DND-41 (cell line): ENCODE data around the gene LRFN2.

Experiments
- ATAC-seq: fragments of 200-7000 bp; cut with Tn5 transposase; 3 replicates; pipeline ENCODE4 v1.9.1; 2021; ENCODE audit warnings: low read depth; ENCODE audit not compliant: insufficient read depth
- DNase-seq: peaks from one replicate; pipeline ENCODE4 v3.0.0-alpha.2; 2020
- H2AFZ ChIP-seq: 2 replicates; pipeline ENCODE4 v1.6.0; 2012; ENCODE audit warnings: low read depth, low read length
- H3K27ac ChIP-seq: 2 replicates; pipeline ENCODE4 v1.5.1; 2012; ENCODE audit warnings: low read length, inconsistent platforms
- H3K27me3 ChIP-seq: fragments of 200-600 bp; sonication (generic); 2 replicates; pipeline ENCODE4 v1.6.0; 2012; ENCODE audit warnings: low read length, mild to moderate bottlenecking, inconsistent platforms; ENCODE audit not compliant: insufficient read depth, poor library complexity
- H3K36me3 ChIP-seq: 2 replicates; pipeline ENCODE4 v1.5.1; 2012; ENCODE audit warnings: low read length, inconsistent platforms; ENCODE audit not compliant: insufficient read depth
- H3K4me1 ChIP-seq: 2 replicates; pipeline ENCODE4 v1.5.1; 2012; ENCODE audit warnings: mild to moderate bottlenecking, low read length; ENCODE audit not compliant: insufficient read depth
- H3K4me2 ChIP-seq: 2 replicates; pipeline ENCODE4 v1.6.0; 2012; ENCODE audit warnings: mild to moderate bottlenecking, moderate library complexity, low read length, inconsistent platforms; ENCODE audit not compliant: insufficient read depth
- H3K4me3 ChIP-seq, 2 experiments: fragments of 200-600 bp in 1 of 2; shearing (Covaris generic) in 1 of 2; 2 replicates each; pipeline ENCODE4 v1.5.1; 2012 to 2016; ENCODE audit warnings: inconsistent platforms in 2 of 2, low read length in 2 of 2, mild to moderate bottlenecking in 2 of 2, low read depth in 1 of 2, moderate library complexity in 1 of 2
- H3K79me2 ChIP-seq: 2 replicates; pipeline ENCODE4 v1.6.0; 2012; ENCODE audit warnings: low read length, inconsistent platforms; ENCODE audit not compliant: insufficient read depth
- H3K9ac ChIP-seq: 2 replicates; pipeline ENCODE4 v1.6.0; 2012; ENCODE audit warnings: low read depth, mild to moderate bottlenecking, inconsistent platforms, low read length, moderate library complexity
- H3K9me3 ChIP-seq: 2 replicates; pipeline ENCODE4 v1.5.1; 2012; ENCODE audit warnings: low read length, moderate library complexity, mild to moderate bottlenecking, inconsistent platforms; ENCODE audit not compliant: insufficient read depth, severe bottlenecking
- H4K20me1 ChIP-seq: 2 replicates; pipeline ENCODE4 v1.6.0; 2012; ENCODE audit warnings: low read length; ENCODE audit not compliant: insufficient read depth
- EZH2 ChIP-seq: IDR thresholded peaks from 3 replicates; pipeline ENCODE4 v1.6.1; 2012; ENCODE audit warnings: borderline replicate concordance, low read depth, mild to moderate bottlenecking, moderate library complexity, low read length, inconsistent platforms; ENCODE audit not compliant: severe bottlenecking
- TF ChIP-seq, protein P1 (sequence below): IDR thresholded peaks from 2 replicates; pipeline ENCODE4 v1.5.1; 2012; ENCODE audit warnings: borderline replicate concordance, low read length, moderate library complexity, mild to moderate bottlenecking; ENCODE audit not compliant: poor library complexity, severe bottlenecking; ENCODE audit errors: extremely low read depth

The LRFN2 gene

DNA sequence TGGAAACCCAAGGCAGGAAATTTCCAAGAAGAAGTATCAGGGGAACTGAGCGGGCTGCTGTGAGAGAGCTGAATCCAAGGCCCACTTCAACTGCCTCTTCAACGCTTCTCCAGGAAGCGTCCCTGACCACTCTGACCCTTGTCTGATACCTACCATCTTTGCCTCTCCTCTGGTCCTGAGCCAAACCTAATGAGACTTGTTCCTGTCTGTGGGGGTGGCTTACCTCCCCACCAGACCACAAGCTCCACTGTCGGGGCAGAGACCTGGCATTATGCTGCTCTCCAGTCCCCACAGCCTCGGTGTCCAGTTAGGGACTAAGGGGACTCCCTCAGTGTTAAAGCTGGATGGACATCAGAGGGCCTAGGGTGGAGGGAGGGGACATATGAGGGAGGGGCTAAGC is 49.7 kb downstream of the LRFN2 start:
- Histone ChIP-seq H3K9ac (no peak overlapping the region), H3K27me3 (no peaks in the 10 kb centered on the region), H3K36me3 (no peaks in the 10 kb centered on the region), H3K79me2 (no peaks in the 10 kb centered on the region), H3K9me3 (no peaks in the 10 kb centered on the region), H3K4me3 (no peak overlapping the region), H3K27ac (no peak overlapping the region), H3K4me2 (no peak overlapping the region), H4K20me1 (no peaks in the 10 kb centered on the region), H2AFZ (no peak overlapping the region), H3K4me1 (no peaks in the 10 kb centered on the region)
- no peak for TF ChIP-seq EZH2
- ATAC-seq: no peak
- no peak for DNase-seq

- no peak overlapping the region for H3K4me3 ChIP-seq
- H3K4me2 ChIP-seq: no peak overlapping the region
- no peaks in the 10 kb centered on the region for H4K20me1 ChIP-seq
- H3K27ac ChIP-seq: no peak overlapping the region
- no peaks in the 10 kb centered on the region for H3K4me1 ChIP-seq
- DNase-seq (no peak), ATAC-seq (0 out of 3 replicates have a peak, but pooled peaks have one; percentile 51)
- H2AFZ ChIP-seq: no peak overlapping the region
- no peaks in the 10 kb centered on the region for H3K79me2 ChIP-seq
- H3K27me3 ChIP-seq: no peaks in the 10 kb centered on the region
- no peaks in the 10 kb centered on the region for H3K9me3 ChIP-seq
- no peaks in the 10 kb centered on the region for H3K36me3 ChIP-seq
- TF ChIP-seq EZH2: no peak
- TF ChIP-seq, protein P1, sequence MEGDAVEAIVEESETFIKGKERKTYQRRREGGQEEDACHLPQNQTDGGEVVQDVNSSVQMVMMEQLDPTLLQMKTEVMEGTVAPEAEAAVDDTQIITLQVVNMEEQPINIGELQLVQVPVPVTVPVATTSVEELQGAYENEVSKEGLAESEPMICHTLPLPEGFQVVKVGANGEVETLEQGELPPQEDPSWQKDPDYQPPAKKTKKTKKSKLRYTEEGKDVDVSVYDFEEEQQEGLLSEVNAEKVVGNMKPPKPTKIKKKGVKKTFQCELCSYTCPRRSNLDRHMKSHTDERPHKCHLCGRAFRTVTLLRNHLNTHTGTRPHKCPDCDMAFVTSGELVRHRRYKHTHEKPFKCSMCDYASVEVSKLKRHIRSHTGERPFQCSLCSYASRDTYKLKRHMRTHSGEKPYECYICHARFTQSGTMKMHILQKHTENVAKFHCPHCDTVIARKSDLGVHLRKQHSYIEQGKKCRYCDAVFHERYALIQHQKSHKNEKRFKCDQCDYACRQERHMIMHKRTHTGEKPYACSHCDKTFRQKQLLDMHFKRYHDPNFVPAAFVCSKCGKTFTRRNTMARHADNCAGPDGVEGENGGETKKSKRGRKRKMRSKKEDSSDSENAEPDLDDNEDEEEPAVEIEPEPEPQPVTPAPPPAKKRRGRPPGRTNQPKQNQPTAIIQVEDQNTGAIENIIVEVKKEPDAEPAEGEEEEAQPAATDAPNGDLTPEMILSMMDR: peak; percentile 28
- no peak overlapping the region for H3K9ac ChIP-seq
Measured at GRCh38 chr6:40536442-40536841, 50.7 kb downstream of the LRFN2 start.

DNA sequence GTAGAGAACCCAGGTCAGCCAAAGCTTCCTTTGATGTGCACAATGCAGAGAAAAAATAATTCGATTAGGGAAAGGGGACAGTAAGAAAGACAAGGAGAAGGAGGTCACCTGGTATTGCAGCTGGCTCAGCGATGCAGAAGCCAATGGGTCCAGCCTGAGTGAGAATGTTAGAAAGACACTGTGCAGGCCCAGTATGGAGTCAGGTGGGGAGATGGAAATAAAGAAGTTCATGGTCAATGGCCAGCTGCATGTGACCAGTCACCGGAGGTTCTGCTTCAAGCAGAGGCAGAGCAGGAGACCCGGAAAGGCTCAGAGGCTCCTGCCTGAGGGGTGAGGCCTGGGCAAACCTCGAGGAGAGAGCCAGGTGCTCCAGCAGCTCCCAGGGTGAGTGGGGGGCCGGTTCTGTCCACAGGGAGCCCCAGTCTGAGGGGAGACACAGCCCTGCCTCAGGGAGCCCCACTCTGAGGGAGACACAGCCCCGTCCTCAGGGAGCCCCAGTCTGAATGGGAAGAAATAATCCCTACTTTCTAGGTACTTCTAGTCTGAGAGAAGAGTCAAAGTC is 51.3 kb downstream of the LRFN2 start:
- no peak for ATAC-seq

GRCh38 chr6:40535110-40535818 is 51.9 kb downstream of the LRFN2 start:
- ATAC-seq (peak; percentile 51; the same call in 2 of the 3 replicates), DNase-seq (peak; percentile 14)
- Histone ChIP-seq H3K9me3 (no peaks in the 10 kb centered on the region), H4K20me1 (no peaks in the 10 kb centered on the region), H3K27me3 (no peaks in the 10 kb centered on the region), H3K27ac (no peak overlapping the region), H3K79me2 (no peaks in the 10 kb centered on the region), H2AFZ (no peak overlapping the region), H3K4me1 (no peaks in the 10 kb centered on the region), H3K4me2 (no peak overlapping the region), H3K36me3 (no peaks in the 10 kb centered on the region), H3K9ac (no peak overlapping the region), H3K4me3 (no peak overlapping the region)
- TF ChIP-seq, protein P1: no peak
- TF ChIP-seq EZH2: no peak

More for the DNA sequence above, 51.3 kb downstream of the LRFN2 start:
- H3K36me3 ChIP-seq: no peaks in the 10 kb centered on the region
- H2AFZ ChIP-seq: no peak overlapping the region
- H3K79me2 ChIP-seq: no peaks in the 10 kb centered on the region
- H3K27ac ChIP-seq: no peak overlapping the region
- H3K9ac ChIP-seq: no peak overlapping the region
- no peak for DNase-seq
- no peaks in the 10 kb centered on the region for H3K9me3 ChIP-seq
- no peak overlapping the region for H3K4me2 ChIP-seq
- no peak for TF ChIP-seq EZH2
- TF ChIP-seq, protein P1: no peak
- H3K4me1 ChIP-seq: no peaks in the 10 kb centered on the region
- no peaks in the 10 kb centered on the region for H4K20me1 ChIP-seq
- H3K4me3 ChIP-seq: no peak overlapping the region
- no peaks in the 10 kb centered on the region for H3K27me3 ChIP-seq
